Left lung (tissue), 10 donors: ENCODE measurements around the gene PRIMPOL. TPM values are rescaled to one million over a fixed set of nuclear protein-coding genes. Genes with fewer than 3 reads are reported as not detected.

Experiments used
- ATAC-seq: fragments of 200-7000 bp; cut with Tn5 transposase; one replicate; pipeline ENCODE4 v1.9.1; 2020; ENCODE audit warnings: moderate library complexity
- DNase-seq, 4 donors: peaks; one replicate each; pipeline ENCODE4 v3.0.0-alpha.2; 2013 to 2020
- H3K27ac ChIP-seq, 2 donors: fragments of 200-600 bp; sonication (generic) in 1 of 2; one replicate each; pipeline versions ENCODE4 v1.5.0 to v1.8.0; 2020 to 2021
- H3K27me3 ChIP-seq, 2 donors: fragments of 200-600 bp; sonication (generic) in 1 of 2; one replicate each; pipeline versions ENCODE4 v1.5.0 to v1.8.0; 2020 to 2021
- H3K36me3 ChIP-seq, 2 donors: fragments of 200-600 bp; sonication (generic) in 1 of 2; one replicate each; pipeline versions ENCODE4 v1.5.0 to v1.8.0; 2020 to 2021
- H3K4me1 ChIP-seq, 2 donors: fragments of 200-600 bp; one replicate each; pipeline ENCODE4 v1.8.0; 2021
- H3K4me3 ChIP-seq, 2 donors: fragments of 200-600 bp; sonication (generic) in 1 of 2; one replicate each; pipeline versions ENCODE4 v1.5.0 to v1.8.0; 2020 to 2021; ENCODE audit warnings: mild to moderate bottlenecking in 1 of 2
- H3K9me3 ChIP-seq, 2 donors: fragments of 200-600 bp; sonication (generic) in 1 of 2; one replicate each; pipeline versions ENCODE4 v1.5.0 to v1.8.0; 2020 to 2021
- intact Hi-C, 2 donors: fragments of 100-400 bp; cut with DNase I; formaldehyde crosslinking; loops; one replicate each; pipeline versions ENCODE4 v1.11.2 to v1.14.2; 2022
- polyA plus RNA-seq, 6 donors: library from polyadenylated mRNA; unstranded; fragments of 120-200 nt; gene quantifications; one replicate each; pipeline ENCODE4 v1.2.1, GENCODE V29; 2013; ENCODE audit not compliant: insufficient read length in 6 of 6
- total RNA-seq, 2 donors: library from RNA; stranded (reverse); fragmentation: NEBNext Ultra II Directional; extraction: Animal tissue kit (Norgen Biotek cat#: 25700); gene quantifications; one replicate each; pipeline ENCODE4 v1.2.1, GENCODE V29; 2021
- TF ChIP-seq, protein P1 (sequence below), 2 donors: fragments of 200-600 bp; sonication (generic) in 1 of 2; IDR thresholded peaks; one replicate each; pipeline versions ENCODE4 v1.5.0 to v1.8.0; 2021; ENCODE audit warnings: antibody characterized with exemption in 2 of 2
- donor health status: DM: no; HTN: yes; CAD: no.
- donor health status: DM: no; HTN: no; CAD: no.

The PRIMPOL gene
- total and polyA plus RNA-seq, 8 donors: 11.8 to 49.1 (median 40.2) TPM

DNA sequence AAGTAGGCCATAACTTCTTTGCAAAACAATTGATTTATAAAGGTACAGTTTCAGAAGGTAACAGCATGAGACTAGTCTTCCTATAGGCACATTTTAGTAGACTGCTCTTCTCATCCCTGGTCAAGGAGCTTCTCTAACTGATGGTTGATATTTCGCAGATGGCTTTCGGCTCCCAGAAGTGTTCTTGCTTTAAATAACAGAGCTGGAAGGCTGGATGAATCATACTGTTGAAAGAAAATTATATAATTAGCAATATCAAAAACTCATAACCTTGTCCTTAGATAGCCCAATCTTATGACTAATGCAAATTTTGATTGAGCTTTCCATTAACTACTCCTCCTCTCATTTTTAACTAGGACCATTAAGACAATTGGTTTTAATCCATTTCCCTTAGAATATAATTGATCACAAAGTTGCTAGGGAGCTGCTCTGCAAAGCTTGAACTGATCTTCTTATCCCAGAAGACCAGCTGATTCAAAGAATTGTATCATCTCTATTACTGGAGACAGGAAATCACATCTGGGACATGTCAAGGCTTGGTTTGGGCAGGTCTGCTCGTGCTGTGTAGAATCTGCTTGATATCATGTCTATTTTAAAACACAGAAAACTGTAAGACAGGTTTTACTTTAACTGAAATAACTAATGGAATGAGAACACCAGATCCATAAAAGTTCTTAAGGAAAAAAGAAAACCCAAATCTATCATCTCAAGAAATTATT lies 45.8 kb downstream of the PRIMPOL start:
- TF ChIP-seq, protein P1, sequence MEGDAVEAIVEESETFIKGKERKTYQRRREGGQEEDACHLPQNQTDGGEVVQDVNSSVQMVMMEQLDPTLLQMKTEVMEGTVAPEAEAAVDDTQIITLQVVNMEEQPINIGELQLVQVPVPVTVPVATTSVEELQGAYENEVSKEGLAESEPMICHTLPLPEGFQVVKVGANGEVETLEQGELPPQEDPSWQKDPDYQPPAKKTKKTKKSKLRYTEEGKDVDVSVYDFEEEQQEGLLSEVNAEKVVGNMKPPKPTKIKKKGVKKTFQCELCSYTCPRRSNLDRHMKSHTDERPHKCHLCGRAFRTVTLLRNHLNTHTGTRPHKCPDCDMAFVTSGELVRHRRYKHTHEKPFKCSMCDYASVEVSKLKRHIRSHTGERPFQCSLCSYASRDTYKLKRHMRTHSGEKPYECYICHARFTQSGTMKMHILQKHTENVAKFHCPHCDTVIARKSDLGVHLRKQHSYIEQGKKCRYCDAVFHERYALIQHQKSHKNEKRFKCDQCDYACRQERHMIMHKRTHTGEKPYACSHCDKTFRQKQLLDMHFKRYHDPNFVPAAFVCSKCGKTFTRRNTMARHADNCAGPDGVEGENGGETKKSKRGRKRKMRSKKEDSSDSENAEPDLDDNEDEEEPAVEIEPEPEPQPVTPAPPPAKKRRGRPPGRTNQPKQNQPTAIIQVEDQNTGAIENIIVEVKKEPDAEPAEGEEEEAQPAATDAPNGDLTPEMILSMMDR (IDR thresholded peaks at IDR 0.05): no peak
- H3K27ac ChIP-seq: no peak overlapping the region
- H3K4me3 ChIP-seq: no peak overlapping the region
- no peak for DNase-seq
- no peaks in the 10 kb centered on the region for H3K4me1 ChIP-seq
- intact Hi-C loops: no loop called here
- ATAC-seq: no peak
- peaks cover 0 to 26% of the 10 kb centered on the region in 2 donors for H3K36me3 ChIP-seq
- H3K9me3 ChIP-seq: no peaks in the 10 kb centered on the region
- H3K27me3 ChIP-seq: no peaks in the 10 kb centered on the region

DNA sequence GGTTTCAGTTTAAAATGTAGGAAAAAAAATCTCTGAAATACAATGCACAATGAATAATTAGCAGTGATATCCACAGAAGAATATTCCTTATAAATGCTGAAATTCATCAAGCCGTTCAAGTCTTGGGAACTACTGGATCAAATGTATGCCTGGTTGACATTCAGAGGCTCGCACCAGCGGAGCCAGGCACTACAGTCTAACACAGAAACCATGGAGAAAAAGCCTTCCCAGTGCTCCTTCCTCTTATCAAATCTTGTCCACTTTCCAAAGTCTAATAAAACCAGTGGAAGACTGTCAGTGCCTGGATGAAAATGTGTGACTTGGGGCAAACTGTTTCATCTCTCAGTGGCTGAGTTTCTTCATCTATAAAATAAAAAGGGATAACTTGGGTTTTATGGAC lies 48.4 kb downstream of the PRIMPOL start:
- H3K36me3 ChIP-seq: peaks cover 0 to 21% of the 10 kb centered on the region in 2 donors
- ATAC-seq (no peak), DNase-seq (no peak)
- H3K27ac ChIP-seq: no peak overlapping the region
- no peak overlapping the region for H3K4me3 ChIP-seq
- TF ChIP-seq, protein P1 (IDR thresholded peaks at IDR 0.05): no peak
- H3K4me1 ChIP-seq: no peaks in the 10 kb centered on the region
- no peaks in the 10 kb centered on the region for H3K27me3 ChIP-seq
- intact Hi-C loops: no loop called here
- H3K9me3 ChIP-seq: no peaks in the 10 kb centered on the region

DNA sequence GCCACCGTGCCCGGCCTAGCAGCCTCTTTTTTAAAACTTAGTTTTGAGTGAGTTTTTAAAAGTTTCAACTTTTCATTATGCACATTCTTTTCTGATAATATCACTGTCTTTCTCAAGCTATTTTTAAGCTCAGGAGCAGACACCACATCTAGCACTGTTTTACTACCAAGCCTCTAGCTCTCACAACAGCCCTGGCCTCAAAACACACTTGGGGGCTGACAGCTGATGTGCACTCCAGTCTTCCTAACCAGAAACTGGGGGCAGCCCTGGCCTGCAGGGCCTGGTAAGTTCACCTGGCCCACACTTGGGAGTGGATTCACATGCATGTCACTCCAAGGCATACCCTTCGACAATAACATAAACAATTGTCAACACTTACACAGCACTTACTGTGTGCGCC lies 50.4 kb downstream of the PRIMPOL start:
- Histone ChIP-seq H3K36me3 (peaks cover 0 to 15% of the 10 kb centered on the region in 2 donors), H3K27ac (no peak overlapping the region), H3K9me3 (no peaks in the 10 kb centered on the region), H3K4me1 (no peaks in the 10 kb centered on the region), H3K4me3 (no peak overlapping the region), H3K27me3 (no peaks in the 10 kb centered on the region)
- TF ChIP-seq, protein P1 (IDR thresholded peaks at IDR 0.05): no peak
- no peak for ATAC-seq
- intact Hi-C loops: no loop called here
- no peak for DNase-seq

DNA sequence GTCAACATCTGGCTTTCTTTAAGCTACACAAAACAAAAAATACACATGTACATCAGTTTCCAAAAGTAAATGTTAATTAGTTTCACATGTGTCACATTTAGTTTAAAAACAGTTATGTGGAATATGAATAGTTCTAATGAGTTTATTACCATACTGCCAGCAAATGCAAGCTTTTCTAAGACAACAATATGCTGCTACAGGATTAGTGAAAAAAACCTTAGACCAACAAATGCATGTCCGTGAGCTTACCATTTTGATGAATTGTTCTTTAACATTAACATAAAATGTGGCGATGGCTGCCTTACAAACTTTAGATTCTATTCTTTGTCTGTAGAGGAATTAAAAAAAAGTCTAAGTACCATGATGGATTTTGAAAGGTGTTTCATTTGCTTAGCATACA lies 52.6 kb downstream of the PRIMPOL start:
- Histone ChIP-seq H3K36me3 (peaks cover 0 to 12% of the 10 kb centered on the region in 2 donors), H3K9me3 (no peaks in the 10 kb centered on the region), H3K27ac (no peak overlapping the region), H3K27me3 (no peaks in the 10 kb centered on the region), H3K4me3 (no peak overlapping the region), H3K4me1 (no peaks in the 10 kb centered on the region)
- TF ChIP-seq, protein P1 (IDR thresholded peaks at IDR 0.05): no peak
- ATAC-seq (no peak), DNase-seq (no peak)
- intact Hi-C loops: no loop called here

DNA sequence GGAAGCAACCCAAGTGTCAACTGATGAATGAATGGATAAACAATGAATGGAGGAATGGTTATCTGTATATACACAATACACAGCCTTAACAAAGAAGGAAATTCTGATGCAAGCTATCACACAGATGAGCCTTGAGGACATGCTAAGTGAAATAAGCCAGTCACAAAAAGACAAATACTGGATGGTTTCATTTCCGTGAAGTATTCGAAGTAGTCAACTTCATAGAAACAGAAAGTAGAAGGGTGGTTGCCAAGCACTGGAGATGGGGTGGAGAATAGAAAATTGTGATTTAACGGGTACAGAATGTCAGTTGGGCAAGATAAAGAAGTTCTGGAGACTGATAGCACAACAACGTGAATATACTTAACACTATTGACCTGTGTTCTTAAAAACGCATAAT lies 56.2 kb downstream of the PRIMPOL start:
- ATAC-seq: no peak
- Histone ChIP-seq H3K9me3 (no peaks in the 10 kb centered on the region), H3K27ac (no peak overlapping the region), H3K4me3 (no peak overlapping the region), H3K27me3 (no peaks in the 10 kb centered on the region), H3K36me3 (peaks cover 0 to 3% of the 10 kb centered on the region in 2 donors), H3K4me1 (no peaks in the 10 kb centered on the region)
- DNase-seq: no peak
- intact Hi-C loops: no loop called here
- TF ChIP-seq, protein P1 (IDR thresholded peaks at IDR 0.05): no peak
